GM12873 (cell line): Measurements from ENCODE around the gene TMEM179.

ENCODE experiments used
- CTCF ChIP-seq: IDR thresholded peaks from 2 replicates; pipeline ENCODE4 v1.5.1; 2012; ENCODE audit warnings: low read depth, mild to moderate bottlenecking, moderate library complexity, low read length, control low read depth; ENCODE audit not compliant: insufficient read depth; ENCODE audit errors: missing control alignments

Gene TMEM179

DNA sequence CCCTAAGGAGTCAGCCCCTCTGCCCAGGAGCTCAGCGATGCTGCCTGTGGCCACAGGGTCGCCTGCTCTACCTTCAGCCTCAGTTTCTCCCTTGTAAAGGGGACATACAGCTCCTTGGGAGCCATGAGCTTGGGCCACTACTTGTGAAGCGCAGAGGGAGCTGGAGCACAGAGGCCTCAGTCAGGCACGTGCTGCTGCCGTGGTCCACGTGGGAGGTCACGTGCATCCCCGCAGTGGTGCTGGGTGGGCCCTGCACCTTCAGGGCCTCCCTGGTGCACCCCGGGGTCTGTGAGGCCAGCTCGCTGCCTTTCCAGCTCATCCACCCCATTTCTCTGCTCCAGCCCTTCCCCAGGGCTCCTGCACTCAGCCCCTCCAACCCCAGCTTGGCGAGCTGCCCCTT is 36.0 kb downstream of the TMEM179 start:
- TF ChIP-seq CTCF: no peak

- TF ChIP-seq CTCF: no peak
These were observed 36.7 kb downstream of the TMEM179 start for GRCh38 chr14:104567957-104568225.

DNA sequence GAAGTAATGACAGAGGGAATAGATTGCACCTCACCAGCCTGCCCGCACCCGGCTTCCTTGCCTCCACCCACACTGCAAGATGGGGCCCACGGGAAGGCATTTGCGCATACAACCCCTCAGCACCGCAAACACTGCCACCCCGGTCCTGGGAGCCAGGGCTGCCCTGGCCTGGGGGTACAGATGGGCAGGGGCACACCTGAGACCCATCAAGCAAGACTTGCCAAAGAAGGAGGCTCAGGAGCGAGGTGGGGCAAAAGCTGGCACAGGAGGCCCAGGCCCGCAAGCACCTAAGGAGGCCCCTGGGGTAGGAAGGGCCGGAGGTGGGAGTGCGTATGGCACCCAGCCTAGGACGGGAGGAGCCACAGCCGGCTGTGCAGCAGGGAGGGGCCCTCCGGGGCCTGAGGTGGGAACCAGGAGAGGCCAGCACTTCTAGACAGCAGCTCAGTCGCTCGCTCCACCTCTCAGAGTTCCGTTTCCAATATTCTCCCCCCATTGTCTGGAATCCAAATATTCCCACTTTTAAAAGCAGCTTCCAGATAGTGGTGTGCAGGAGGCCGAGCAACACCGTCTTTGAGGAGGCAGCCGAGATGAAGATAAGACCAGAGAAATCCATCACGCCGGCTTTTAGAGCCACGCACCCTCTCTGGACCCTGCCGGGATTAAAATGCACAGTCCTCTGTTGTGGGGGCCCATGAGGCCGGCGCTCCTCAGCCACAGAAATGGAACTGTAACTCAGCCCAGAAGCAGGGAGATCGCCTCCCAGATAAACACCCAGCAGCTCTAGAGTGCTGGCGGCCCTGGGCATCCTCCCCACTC is 37.2 kb downstream of the TMEM179 start:
- TF ChIP-seq CTCF: no peak

GRCh38 chr14:104564744-104565679 is 39.6 kb downstream of the TMEM179 start:
- TF ChIP-seq CTCF: no peak

DNA sequence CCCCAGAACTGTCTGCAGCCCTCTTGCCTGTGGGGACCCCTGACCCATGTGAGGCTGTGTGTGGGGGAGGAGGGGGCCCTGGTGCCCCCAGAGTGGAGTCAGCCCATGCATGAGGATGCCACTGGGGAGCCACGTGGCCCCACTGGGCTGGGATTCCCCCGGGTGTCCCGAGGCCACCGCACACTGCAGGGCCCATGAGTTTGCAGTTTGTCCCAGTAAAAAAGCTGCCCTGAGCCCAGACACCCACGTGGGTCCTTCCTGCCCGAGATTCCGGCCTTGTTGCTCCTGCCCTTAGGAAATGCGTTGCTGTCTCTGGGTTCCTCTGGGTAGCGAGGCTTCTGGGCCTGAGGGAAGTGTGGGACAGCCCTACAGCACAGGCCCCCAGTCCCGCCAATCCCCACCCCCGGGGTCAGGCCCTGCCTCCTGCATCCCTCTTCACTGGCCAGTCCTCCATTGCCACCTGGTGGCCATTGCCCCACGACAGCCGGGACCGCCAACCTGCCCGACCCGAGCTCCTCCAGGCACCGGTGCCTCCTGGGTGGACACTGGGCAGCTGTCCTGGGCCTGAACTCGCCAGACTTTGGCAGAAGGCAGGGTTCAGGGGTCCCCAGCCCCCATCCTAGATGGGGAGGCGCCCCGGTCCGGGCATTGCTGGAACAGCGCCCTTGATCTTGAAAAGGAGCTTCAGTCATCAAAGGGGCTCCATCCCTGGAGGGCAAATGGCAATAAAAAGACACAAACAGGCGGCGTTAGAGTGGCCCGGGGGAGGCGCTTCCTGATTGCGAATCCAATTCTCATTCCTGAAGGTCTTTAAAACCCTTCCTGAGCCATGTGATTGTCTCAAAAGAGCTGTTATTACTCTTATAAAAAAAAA is 40.6 kb downstream of the TMEM179 start:
- peak; percentile 73 for TF ChIP-seq CTCF

GRCh38 chr14:104563191-104563741 is 41.3 kb downstream of the TMEM179 start:
- TF ChIP-seq CTCF: no peak
